GM12878 (cell line): ENCODE results near the gene ZCCHC8.

ENCODE experiments used
- ATF7 ChIP-seq: fragments of 450-650 bp; IDR thresholded peaks from 2 replicates; pipeline ENCODE4 v1.6.1; 2016; ENCODE audit warnings: low read depth, mild to moderate bottlenecking
- CHD1 ChIP-seq: IDR thresholded peaks from 2 replicates; pipeline ENCODE4 v1.6.1; 2012; ENCODE audit warnings: low read depth, low read length, improper control_type of control experiment
- CHD4 ChIP-seq: fragments of 200-600 bp; sonication (generic); IDR thresholded peaks from 2 replicates; pipeline ENCODE4 v1.6.1; 2016; ENCODE audit warnings: mild to moderate bottlenecking
- EP300 ChIP-seq, 2 experiments: fragments of 150-350 bp in 1 of 2; IDR thresholded peaks; 2 replicates each; pipeline ENCODE4 v1.6.1; 2011 to 2012; ENCODE audit warnings: low read depth in 2 of 2, low read length in 2 of 2, borderline replicate concordance in 1 of 2, improper control_type of control experiment in 1 of 2, inconsistent platforms in 1 of 2; ENCODE audit not compliant: control insufficient read depth in 1 of 2
- FOXK2 ChIP-seq: fragments of 450-650 bp; IDR thresholded peaks from 2 replicates; pipeline ENCODE4 v1.6.1; 2017; ENCODE audit warnings: mild to moderate bottlenecking, moderate library complexity
- HDAC6 ChIP-seq: fragments of 200-600 bp; sonication (generic); IDR thresholded peaks from one replicate; pipeline ENCODE4 v1.8.0; 2017; ENCODE audit warnings: antibody characterized with exemption; ENCODE audit not compliant: unreplicated experiment
- NFYB ChIP-seq: IDR thresholded peaks from 2 replicates; pipeline ENCODE4 v1.6.1; 2011; ENCODE audit warnings: low read depth, mild to moderate bottlenecking, low read length, improper control_type of control experiment, moderate library complexity; ENCODE audit not compliant: insufficient read depth
- POLR2A ChIP-seq: IDR thresholded peaks from 2 replicates; pipeline ENCODE4 v1.6.1; 2011; ENCODE audit warnings: low read depth, mild to moderate bottlenecking, low read length
- SMC3 ChIP-seq: IDR thresholded peaks from 2 replicates; pipeline ENCODE4 v1.6.1; 2011; ENCODE audit warnings: low read length, improper control_type of control experiment, borderline replicate concordance
- TAF1 ChIP-seq: IDR thresholded peaks from 2 replicates; pipeline ENCODE4 v1.6.1; 2011; ENCODE audit warnings: mild to moderate bottlenecking, low read depth, low read length, borderline replicate concordance
- TBL1XR1 ChIP-seq: IDR thresholded peaks from 2 replicates; pipeline ENCODE4 v1.6.1; 2012; ENCODE audit warnings: low read depth, low read length, improper control_type of control experiment
- TCF12 ChIP-seq: IDR thresholded peaks from 2 replicates; pipeline ENCODE4 v1.6.1; 2011; ENCODE audit warnings: low read depth, mild to moderate bottlenecking, low read length
- TF ChIP-seq, protein P1 (sequence below): IDR thresholded peaks from 2 replicates; pipeline ENCODE4 v1.6.1; 2012; ENCODE audit warnings: mild to moderate bottlenecking, low read depth, low read length
- TF ChIP-seq, protein P2 (sequence below), 3 experiments: IDR thresholded peaks in 2 of 3; conservative IDR thresholded peaks in 1 of 3; 2 replicates each; pipeline ENCODE4 v1.5.1; 2011; ENCODE audit warnings: low read depth in 3 of 3, low read length in 3 of 3, mild to moderate bottlenecking in 3 of 3, control low read depth in 2 of 3, moderate library complexity in 2 of 3, inconsistent platforms in 1 of 3, mixed read lengths in 1 of 3; ENCODE audit not compliant: control insufficient read depth in 2 of 3, insufficient read depth in 1 of 3; ENCODE audit errors: extremely low read depth in 1 of 3

DNA sequence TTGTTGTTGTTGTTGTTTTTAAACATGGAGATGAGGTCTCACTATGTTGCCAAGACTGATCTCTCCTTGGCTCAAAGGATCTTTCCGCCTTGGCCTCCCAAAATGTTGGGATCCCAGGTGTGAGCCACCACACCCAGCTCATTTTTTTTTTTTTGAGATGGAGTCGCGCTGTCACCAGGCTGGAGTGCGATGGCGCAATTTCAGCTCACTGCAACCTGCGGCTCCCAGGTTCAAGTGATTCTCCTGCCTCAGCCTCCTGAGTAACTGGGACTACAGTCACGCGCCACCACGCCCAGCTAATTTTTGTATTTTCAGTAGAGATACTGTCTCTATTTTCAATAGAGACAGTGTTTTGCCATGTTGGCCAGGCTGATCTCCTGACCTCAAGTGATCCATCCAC is 73.3 kb downstream of the ZCCHC8 start:
- TF ChIP-seq TCF12 (no peak), HDAC6 (no peak), SMC3 (no peak), TBL1XR1 (no peak), ATF7 (no peak), POLR2A (no peak), FOXK2 (no peak), EP300 (IDR thresholded peaks at IDR 0.05; ENCODE audit: borderline replicate concordance in 1 of 2, control insufficient read depth in 1 of 2, low read depth in 2 of 2, low read length in 2 of 2) (no peak), NFYB (no peak), TAF1 (no peak), CHD1 (no peak), CHD4 (no peak)
- TF ChIP-seq, protein P1, sequence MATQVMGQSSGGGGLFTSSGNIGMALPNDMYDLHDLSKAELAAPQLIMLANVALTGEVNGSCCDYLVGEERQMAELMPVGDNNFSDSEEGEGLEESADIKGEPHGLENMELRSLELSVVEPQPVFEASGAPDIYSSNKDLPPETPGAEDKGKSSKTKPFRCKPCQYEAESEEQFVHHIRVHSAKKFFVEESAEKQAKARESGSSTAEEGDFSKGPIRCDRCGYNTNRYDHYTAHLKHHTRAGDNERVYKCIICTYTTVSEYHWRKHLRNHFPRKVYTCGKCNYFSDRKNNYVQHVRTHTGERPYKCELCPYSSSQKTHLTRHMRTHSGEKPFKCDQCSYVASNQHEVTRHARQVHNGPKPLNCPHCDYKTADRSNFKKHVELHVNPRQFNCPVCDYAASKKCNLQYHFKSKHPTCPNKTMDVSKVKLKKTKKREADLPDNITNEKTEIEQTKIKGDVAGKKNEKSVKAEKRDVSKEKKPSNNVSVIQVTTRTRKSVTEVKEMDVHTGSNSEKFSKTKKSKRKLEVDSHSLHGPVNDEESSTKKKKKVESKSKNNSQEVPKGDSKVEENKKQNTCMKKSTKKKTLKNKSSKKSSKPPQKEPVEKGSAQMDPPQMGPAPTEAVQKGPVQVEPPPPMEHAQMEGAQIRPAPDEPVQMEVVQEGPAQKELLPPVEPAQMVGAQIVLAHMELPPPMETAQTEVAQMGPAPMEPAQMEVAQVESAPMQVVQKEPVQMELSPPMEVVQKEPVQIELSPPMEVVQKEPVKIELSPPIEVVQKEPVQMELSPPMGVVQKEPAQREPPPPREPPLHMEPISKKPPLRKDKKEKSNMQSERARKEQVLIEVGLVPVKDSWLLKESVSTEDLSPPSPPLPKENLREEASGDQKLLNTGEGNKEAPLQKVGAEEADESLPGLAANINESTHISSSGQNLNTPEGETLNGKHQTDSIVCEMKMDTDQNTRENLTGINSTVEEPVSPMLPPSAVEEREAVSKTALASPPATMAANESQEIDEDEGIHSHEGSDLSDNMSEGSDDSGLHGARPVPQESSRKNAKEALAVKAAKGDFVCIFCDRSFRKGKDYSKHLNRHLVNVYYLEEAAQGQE = no peak
- TF ChIP-seq, protein P2, sequence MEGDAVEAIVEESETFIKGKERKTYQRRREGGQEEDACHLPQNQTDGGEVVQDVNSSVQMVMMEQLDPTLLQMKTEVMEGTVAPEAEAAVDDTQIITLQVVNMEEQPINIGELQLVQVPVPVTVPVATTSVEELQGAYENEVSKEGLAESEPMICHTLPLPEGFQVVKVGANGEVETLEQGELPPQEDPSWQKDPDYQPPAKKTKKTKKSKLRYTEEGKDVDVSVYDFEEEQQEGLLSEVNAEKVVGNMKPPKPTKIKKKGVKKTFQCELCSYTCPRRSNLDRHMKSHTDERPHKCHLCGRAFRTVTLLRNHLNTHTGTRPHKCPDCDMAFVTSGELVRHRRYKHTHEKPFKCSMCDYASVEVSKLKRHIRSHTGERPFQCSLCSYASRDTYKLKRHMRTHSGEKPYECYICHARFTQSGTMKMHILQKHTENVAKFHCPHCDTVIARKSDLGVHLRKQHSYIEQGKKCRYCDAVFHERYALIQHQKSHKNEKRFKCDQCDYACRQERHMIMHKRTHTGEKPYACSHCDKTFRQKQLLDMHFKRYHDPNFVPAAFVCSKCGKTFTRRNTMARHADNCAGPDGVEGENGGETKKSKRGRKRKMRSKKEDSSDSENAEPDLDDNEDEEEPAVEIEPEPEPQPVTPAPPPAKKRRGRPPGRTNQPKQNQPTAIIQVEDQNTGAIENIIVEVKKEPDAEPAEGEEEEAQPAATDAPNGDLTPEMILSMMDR (IDR thresholded peaks at IDR 0.05 in 2 of 3, conservative IDR thresholded peaks at IDR 0.05 in 1 of 3; ENCODE audit: control insufficient read depth in 2 of 3, extremely low read depth in 1 of 3, insufficient read depth in 1 of 3, low read depth in 3 of 3, low read length in 3 of 3) = no peak
